ENCODE data around the gene TRNT1.

DNA sequence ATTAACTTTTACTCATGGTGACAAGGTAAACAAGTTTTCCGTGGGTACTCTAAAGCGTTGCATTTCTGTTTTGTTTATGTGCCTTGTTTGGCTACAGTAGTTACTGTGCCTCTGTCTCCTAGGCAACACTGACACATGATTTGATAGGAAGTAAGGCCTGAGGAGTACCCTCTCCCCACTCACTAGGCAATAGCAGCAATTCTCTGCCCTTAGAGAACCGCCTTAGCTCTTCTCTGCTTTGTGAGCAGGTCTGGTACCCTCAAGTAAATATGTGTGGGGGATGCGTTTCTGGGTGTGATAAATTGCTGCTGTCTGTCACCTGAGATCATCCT is 16.5 kb upstream of the TRNT1 start, which contains the start of gene IL5RA:
- TF ChIP-seq, protein P1, sequence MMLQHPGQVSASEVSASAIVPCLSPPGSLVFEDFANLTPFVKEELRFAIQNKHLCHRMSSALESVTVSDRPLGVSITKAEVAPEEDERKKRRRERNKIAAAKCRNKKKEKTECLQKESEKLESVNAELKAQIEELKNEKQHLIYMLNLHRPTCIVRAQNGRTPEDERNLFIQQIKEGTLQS (IDR thresholded peaks at IDR 0.05; ENCODE audit: insufficient read depth, low read depth, low read length): no peak
- TF ChIP-seq RAD21 (IDR thresholded peaks at IDR 0.05 in 1 of 2, conservative IDR thresholded peaks at IDR 0.05 in 1 of 2; ENCODE audit: low read depth in 2 of 2, low read length in 2 of 2) (no peak), FOSL1 (IDR thresholded peaks at IDR 0.05; ENCODE audit: insufficient read depth, low read depth, low read length) (no peak), SUZ12 (IDR thresholded peaks at IDR 0.05; ENCODE audit: low read length) (no peak), SIN3A (conservative IDR thresholded peaks at IDR 0.05 in 1 of 2, IDR thresholded peaks at IDR 0.05 in 1 of 2; ENCODE audit: low read depth in 1 of 2, low read length in 2 of 2) (no peak), EP300 (IDR thresholded peaks at IDR 0.05; ENCODE audit: borderline replicate concordance in 1 of 2, low read depth in 2 of 2, low read length in 2 of 2) (no peak)
- TF ChIP-seq, protein P2, sequence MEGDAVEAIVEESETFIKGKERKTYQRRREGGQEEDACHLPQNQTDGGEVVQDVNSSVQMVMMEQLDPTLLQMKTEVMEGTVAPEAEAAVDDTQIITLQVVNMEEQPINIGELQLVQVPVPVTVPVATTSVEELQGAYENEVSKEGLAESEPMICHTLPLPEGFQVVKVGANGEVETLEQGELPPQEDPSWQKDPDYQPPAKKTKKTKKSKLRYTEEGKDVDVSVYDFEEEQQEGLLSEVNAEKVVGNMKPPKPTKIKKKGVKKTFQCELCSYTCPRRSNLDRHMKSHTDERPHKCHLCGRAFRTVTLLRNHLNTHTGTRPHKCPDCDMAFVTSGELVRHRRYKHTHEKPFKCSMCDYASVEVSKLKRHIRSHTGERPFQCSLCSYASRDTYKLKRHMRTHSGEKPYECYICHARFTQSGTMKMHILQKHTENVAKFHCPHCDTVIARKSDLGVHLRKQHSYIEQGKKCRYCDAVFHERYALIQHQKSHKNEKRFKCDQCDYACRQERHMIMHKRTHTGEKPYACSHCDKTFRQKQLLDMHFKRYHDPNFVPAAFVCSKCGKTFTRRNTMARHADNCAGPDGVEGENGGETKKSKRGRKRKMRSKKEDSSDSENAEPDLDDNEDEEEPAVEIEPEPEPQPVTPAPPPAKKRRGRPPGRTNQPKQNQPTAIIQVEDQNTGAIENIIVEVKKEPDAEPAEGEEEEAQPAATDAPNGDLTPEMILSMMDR (IDR thresholded peaks at IDR 0.05; ENCODE audit: control extremely low read depth in 1 of 3, insufficient read depth in 1 of 3, low read depth in 1 of 3, low read length in 3 of 3): no peak
- TF ChIP-seq, protein P3, sequence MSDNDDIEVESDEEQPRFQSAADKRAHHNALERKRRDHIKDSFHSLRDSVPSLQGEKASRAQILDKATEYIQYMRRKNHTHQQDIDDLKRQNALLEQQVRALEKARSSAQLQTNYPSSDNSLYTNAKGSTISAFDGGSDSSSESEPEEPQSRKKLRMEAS (IDR thresholded peaks at IDR 0.05): no peak
